HFF-Myc (cell line): ENCODE results near the gene NHERF2.

ENCODE experiments used
- DNase-seq: peaks from one replicate; pipeline ENCODE4 v3.0.0-alpha.2; 2011; ENCODE audit warnings: low read depth; ENCODE audit errors: extremely low read depth
- H3K4me3 ChIP-seq: replicated peaks from 2 replicates; pipeline ENCODE4 v1.5.1; 2011; ENCODE audit warnings: low read depth, mild to moderate bottlenecking, control low read depth, low read length
- CTCF ChIP-seq: IDR thresholded peaks from 2 replicates; pipeline ENCODE4 v1.5.1; 2012; ENCODE audit warnings: mild to moderate bottlenecking, low read depth, low read length, control low read depth; ENCODE audit errors: missing control alignments

Gene NHERF2

GRCh38 chr16:1985466-1986150 lies 41.1 kb upstream of the NHERF2 start:
- H3K4me3 ChIP-seq, result peak overlapping the region; percentile 70
- no peak for DNase-seq
- TF ChIP-seq CTCF, result no peak

GRCh38 chr16:1987198-1987597 lies 39.5 kb upstream of the NHERF2 start:
- no peak for DNase-seq
- no peak overlapping the region for H3K4me3 ChIP-seq
- no peak for TF ChIP-seq CTCF

GRCh38 chr16:1989209-1990100 lies 37.2 kb upstream of the NHERF2 start, which contains the start of gene SYNGR3:
TSS of gene SYNGR3 (plus strand) at chr16:1989970. CDS start at chr16:1990103, 133 bp downstream.
- no peak for DNase-seq
- TF ChIP-seq CTCF, result no peak
- no peak within 1 kb of the TSS for H3K4me3 ChIP-seq

- no peak for TF ChIP-seq CTCF
- no peak for DNase-seq
- H3K4me3 ChIP-seq, result no peak overlapping the region
Measured at GRCh38 chr16:1990101-1990350, 36.7 kb upstream of the NHERF2 start.

- no peak for DNase-seq
- TF ChIP-seq CTCF, result no peak
- no peak overlapping the region for H3K4me3 ChIP-seq
Measured at GRCh38 chr16:1990351-1991134, 36.2 kb upstream of the NHERF2 start.

GRCh38 chr16:1991135-1991551 lies 35.6 kb upstream of the NHERF2 start:
- DNase-seq, result no peak
- no peak for TF ChIP-seq CTCF

More at GRCh38 chr16:1991135-1991551, 35.6 kb upstream of the NHERF2 start:
- no peak overlapping the region for H3K4me3 ChIP-seq
